ENCODE results near the gene ANGPTL4.
A peak's percentile ranks its signal among the peaks of the same experiment; 100 is the strongest.

ANGPTL4 gene

GRCh38 chr19:8421484-8422461, 57.8 kb downstream of the ANGPTL4 start:
- DNase-seq (ENCODE audit: low read depth) = no peak
- TF ChIP-seq CTCF (IDR thresholded peaks at IDR 0.05; ENCODE audit: insufficient read depth, low read depth, low read length, missing control alignments) = no peak
- H3K4me3 ChIP-seq (ENCODE audit: low read length) = no peak overlapping the region

- peak; percentile 85 for DNase-seq (ENCODE audit: low read depth)
- TF ChIP-seq CTCF (IDR thresholded peaks at IDR 0.05; ENCODE audit: insufficient read depth, low read depth, low read length, missing control alignments) = no peak
Observed at GRCh38 chr19:8423817-8424223, 59.9 kb downstream of the ANGPTL4 start.

More at GRCh38 chr19:8423817-8424223, 59.9 kb downstream of the ANGPTL4 start:
- H3K4me3 ChIP-seq (ENCODE audit: low read length) = no peak overlapping the region
